ENCODE data around the gene TAF4B. TPM values are rescaled to one million over a fixed set of nuclear protein-coding genes. Genes with fewer than 3 reads are reported as not detected.

The TAF4B gene
- total RNA-seq, 1 donor from 2014 or later, result 3.3 TPM

- Mint-ChIP-seq H3K27me3 (ENCODE audit: unreplicated experiment) (no peaks in the 10 kb centered on the region), H3K27ac (ENCODE audit: unreplicated experiment) (no peak overlapping the region), H3K4me3 (ENCODE audit: unreplicated experiment) (no peak overlapping the region)
Observed at GRCh38 chr18:26325771-26326170, 99.5 kb downstream of the TAF4B start.

GRCh38 chr18:26327062-26327461 is 100.8 kb downstream of the TAF4B start:
- no peak for DNase-seq (ENCODE audit: low spot score)
- no peaks in the 10 kb centered on the region for H3K4me1 Mint-ChIP-seq (ENCODE audit: unreplicated experiment)
- H3K36me3 Mint-ChIP-seq (ENCODE audit: low read depth, unreplicated experiment), result no peaks in the 10 kb centered on the region
- H3K4me3 Mint-ChIP-seq (ENCODE audit: unreplicated experiment), result no peak overlapping the region
- TF ChIP-seq CTCF (IDR thresholded peaks at IDR 0.05; ENCODE audit: unreplicated experiment), result no peak
- no peak overlapping the region for H3K27ac Mint-ChIP-seq (ENCODE audit: unreplicated experiment)
- H3K27me3 Mint-ChIP-seq (ENCODE audit: unreplicated experiment), result no peaks in the 10 kb centered on the region
- no peaks in the 10 kb centered on the region for H3K9me3 Mint-ChIP-seq (ENCODE audit: unreplicated experiment)

More at GRCh38 chr18:26325771-26326170, 99.5 kb downstream of the TAF4B start:
- DNase-seq (ENCODE audit: low spot score), result no peak
- no peaks in the 10 kb centered on the region for H3K36me3 Mint-ChIP-seq (ENCODE audit: low read depth, unreplicated experiment)
- no peak for TF ChIP-seq CTCF (IDR thresholded peaks at IDR 0.05; ENCODE audit: unreplicated experiment)
- H3K4me1 Mint-ChIP-seq (ENCODE audit: unreplicated experiment), result no peaks in the 10 kb centered on the region
- no peaks in the 10 kb centered on the region for H3K9me3 Mint-ChIP-seq (ENCODE audit: unreplicated experiment)

GRCh38 chr18:26332991-26333390 is 106.7 kb downstream of the TAF4B start:
- Mint-ChIP-seq H3K27ac (ENCODE audit: unreplicated experiment) (no peak overlapping the region), H3K4me3 (ENCODE audit: unreplicated experiment) (no peak overlapping the region), H3K27me3 (ENCODE audit: unreplicated experiment) (no peaks in the 10 kb centered on the region), H3K36me3 (ENCODE audit: low read depth, unreplicated experiment) (no peaks in the 10 kb centered on the region), H3K4me1 (ENCODE audit: unreplicated experiment) (no peaks in the 10 kb centered on the region), H3K9me3 (ENCODE audit: unreplicated experiment) (no peaks in the 10 kb centered on the region)
- no peak for TF ChIP-seq CTCF (IDR thresholded peaks at IDR 0.05; ENCODE audit: unreplicated experiment)
- DNase-seq (ENCODE audit: low spot score), result no peak

- Mint-ChIP-seq H3K27ac (ENCODE audit: unreplicated experiment) (no peak overlapping the region), H3K4me3 (ENCODE audit: unreplicated experiment) (no peak overlapping the region), H3K27me3 (ENCODE audit: unreplicated experiment) (no peaks in the 10 kb centered on the region), H3K36me3 (ENCODE audit: low read depth, unreplicated experiment) (no peaks in the 10 kb centered on the region), H3K4me1 (ENCODE audit: unreplicated experiment) (no peaks in the 10 kb centered on the region), H3K9me3 (ENCODE audit: unreplicated experiment) (no peaks in the 10 kb centered on the region)
- no peak for TF ChIP-seq CTCF (IDR thresholded peaks at IDR 0.05; ENCODE audit: unreplicated experiment)
- no peak for DNase-seq (ENCODE audit: low spot score)
Observed at GRCh38 chr18:26335156-26335555, 108.9 kb downstream of the TAF4B start.

GRCh38 chr18:26335571-26336487 is 109.6 kb downstream of the TAF4B start:
- H3K27me3 Mint-ChIP-seq (ENCODE audit: unreplicated experiment), result no peaks in the 10 kb centered on the region
- H3K4me1 Mint-ChIP-seq (ENCODE audit: unreplicated experiment), result no peaks in the 10 kb centered on the region
- H3K27ac Mint-ChIP-seq (ENCODE audit: unreplicated experiment), result no peak overlapping the region
- no peak for TF ChIP-seq CTCF (IDR thresholded peaks at IDR 0.05; ENCODE audit: unreplicated experiment)
- H3K36me3 Mint-ChIP-seq (ENCODE audit: low read depth, unreplicated experiment), result no peaks in the 10 kb centered on the region
- H3K9me3 Mint-ChIP-seq (ENCODE audit: unreplicated experiment), result no peaks in the 10 kb centered on the region
- H3K4me3 Mint-ChIP-seq (ENCODE audit: unreplicated experiment), result no peak overlapping the region
- no peak for DNase-seq (ENCODE audit: low spot score)

All from endothelial cell (in vitro differentiated cells).